Urinary bladder (tissue), 4 donors: ENCODE measurements around the gene FAM9C. TPM values are rescaled to one million over a fixed set of nuclear protein-coding genes. Genes with fewer than 3 reads are reported as not detected.

Experiments used
- DNase-seq: peaks from one replicate; pipeline ENCODE4 v3.0.0-alpha.2; 2015; ENCODE audit errors: extremely low spot score
- H3K27ac ChIP-seq: one replicate; pipeline ENCODE4 v1.5.1; 2013; ENCODE audit warnings: low read depth, mild to moderate bottlenecking, moderate library complexity
- H3K36me3 ChIP-seq: one replicate; pipeline ENCODE4 v1.6.1; 2013; ENCODE audit warnings: mild to moderate bottlenecking, moderate library complexity; ENCODE audit not compliant: insufficient read depth
- H3K4me1 ChIP-seq: one replicate; pipeline ENCODE4 v1.6.1; 2013; ENCODE audit warnings: mild to moderate bottlenecking, moderate library complexity; ENCODE audit not compliant: insufficient read depth
- H3K4me3 ChIP-seq: one replicate; pipeline ENCODE4 v1.5.1; 2013; ENCODE audit warnings: low read depth, low read length
- WGBS: extraction: QIAGEN DNeasy Blood & Tissue Kit; methylation state at CpG from one replicate; pipeline ENCODE4 v1.1.7; 2013; 5-methylcytosine and 5-hydroxymethylcytosine counted together
- polyA plus RNA-seq: library from polyadenylated mRNA; stranded (reverse); fragments of 200-250 nt; gene quantifications from one replicate; pipeline ENCODE4 v1.2.3, GENCODE V29; 2013
- total RNA-seq: library from RNA; depleted of rRNA; stranded (reverse); fragments of >200 nt; gene quantifications from one replicate; pipeline ENCODE4 v1.2.3, GENCODE V29; 2014
- donor health status: healthy with polysubstance abuse.
- donor health status: healthy.

The FAM9C gene
- total and polyA plus RNA-seq, 2 donors = 0.05 to 0.08 TPM

- H3K36me3 ChIP-seq = no peaks in the 10 kb centered on the region
- 76% methylated on average over 7 of the region's 7 CpGs for WGBS
These were observed 30.0 kb downstream of the FAM9C start for GRCh38 chrX:13014111-13015096.

GRCh38 chrX:13013363-13014110 is 30.9 kb downstream of the FAM9C start:
- DNase-seq = no peak
- Histone ChIP-seq H3K4me1 (no peaks in the 10 kb centered on the region), H3K27ac (peak overlapping the region; percentile 32), H3K4me3 (no peak overlapping the region), H3K36me3 (no peaks in the 10 kb centered on the region)
- WGBS = 44% methylated on average over 8 of the region's 8 CpGs

More at GRCh38 chrX:13014111-13015096, 30.0 kb downstream of the FAM9C start:
- no peak for DNase-seq
- Histone ChIP-seq H3K27ac (no peak overlapping the region), H3K4me1 (no peaks in the 10 kb centered on the region), H3K4me3 (no peak overlapping the region)

- H3K27ac ChIP-seq = no peak overlapping the region
- WGBS = 86% methylated on average over 2 of the region's 2 CpGs
- H3K4me1 ChIP-seq = no peaks in the 10 kb centered on the region
- H3K4me3 ChIP-seq = no peak overlapping the region
- no peaks in the 10 kb centered on the region for H3K36me3 ChIP-seq
- DNase-seq = no peak
These were observed 33.9 kb downstream of the FAM9C start for GRCh38 chrX:13010546-13010945.

GRCh38 chrX:13009844-13010243 is 34.6 kb downstream of the FAM9C start:
- no peak overlapping the region for H3K4me3 ChIP-seq
- no peaks in the 10 kb centered on the region for H3K4me1 ChIP-seq
- 91% methylated on average over 8 of the region's 8 CpGs for WGBS
- H3K36me3 ChIP-seq = no peaks in the 10 kb centered on the region
- DNase-seq = no peak
- H3K27ac ChIP-seq = no peak overlapping the region

GRCh38 chrX:13009273-13009672 is 35.1 kb downstream of the FAM9C start:
- no peaks in the 10 kb centered on the region for H3K4me1 ChIP-seq
- H3K4me3 ChIP-seq = no peak overlapping the region
- no peak for DNase-seq
- no peak overlapping the region for H3K27ac ChIP-seq
- H3K36me3 ChIP-seq = no peaks in the 10 kb centered on the region
- 68% methylated on average over 3 of the region's 3 CpGs for WGBS

- 96% methylated on average over 3 of the region's 3 CpGs for whole genome bisulfite sequencing
- no peak overlapping the region for H3K4me3 ChIP-seq
- H3K36me3 ChIP-seq = no peaks in the 10 kb centered on the region
- no peak overlapping the region for H3K27ac ChIP-seq
- DNase-seq = no peak
- H3K4me1 ChIP-seq = no peaks in the 10 kb centered on the region
These were observed 35.6 kb downstream of the FAM9C start for GRCh38 chrX:13008851-13009250.

- H3K27ac ChIP-seq = no peak overlapping the region
- H3K4me1 ChIP-seq = no peaks in the 10 kb centered on the region
- DNase-seq = no peak
- no peaks in the 10 kb centered on the region for H3K36me3 ChIP-seq
- 20% methylated on average over 2 of the region's 2 CpGs for WGBS
- no peak overlapping the region for H3K4me3 ChIP-seq
These were observed 36.3 kb downstream of the FAM9C start for GRCh38 chrX:13008189-13008533.

- Histone ChIP-seq H3K27ac (no peak overlapping the region), H3K4me3 (no peak overlapping the region), H3K4me1 (no peaks in the 10 kb centered on the region), H3K36me3 (no peaks in the 10 kb centered on the region)
- no peak for DNase-seq
- WGBS = 91% methylated on average over 2 of the region's 2 CpGs
These were observed 36.8 kb downstream of the FAM9C start for GRCh38 chrX:13007519-13008188.

- DNase-seq = no peak
- Histone ChIP-seq H3K27ac (no peak overlapping the region), H3K36me3 (no peaks in the 10 kb centered on the region), H3K4me3 (no peak overlapping the region), H3K4me1 (no peaks in the 10 kb centered on the region)
- WGBS = 43% methylated on average over 9 of the region's 9 CpGs
These were observed 38.6 kb downstream of the FAM9C start for GRCh38 chrX:13005661-13006473.

- Histone ChIP-seq H3K4me1 (no peaks in the 10 kb centered on the region), H3K27ac (no peak overlapping the region), H3K36me3 (no peaks in the 10 kb centered on the region), H3K4me3 (no peak overlapping the region)
- WGBS = 80% methylated on average over 4 of the region's 4 CpGs
- DNase-seq = no peak
These were observed 42.3 kb downstream of the FAM9C start for GRCh38 chrX:13001961-13002671.

- Histone ChIP-seq H3K27ac (no peak overlapping the region), H3K4me1 (no peaks in the 10 kb centered on the region), H3K36me3 (no peaks in the 10 kb centered on the region), H3K4me3 (no peak overlapping the region)
- DNase-seq = no peak
- WGBS = 95% methylated on average over 5 of the region's 5 CpGs
These were observed 43.3 kb downstream of the FAM9C start for GRCh38 chrX:13001097-13001496.

GRCh38 chrX:13000301-13000811 is 44.1 kb downstream of the FAM9C start:
- Histone ChIP-seq H3K4me3 (no peak overlapping the region), H3K36me3 (no peaks in the 10 kb centered on the region)
- 52% methylated on average over 8 of the region's 8 CpGs for WGBS

More at GRCh38 chrX:13000301-13000811, 44.1 kb downstream of the FAM9C start:
- H3K27ac ChIP-seq = no peak overlapping the region
- no peaks in the 10 kb centered on the region for H3K4me1 ChIP-seq
- DNase-seq = no peak
